Ascending aorta (tissue), 2 donors: Measurements from ENCODE around the gene ART4. TPM values are rescaled to one million over a fixed set of nuclear protein-coding genes. Genes with fewer than 3 reads are reported as not detected.

Source experiments
- DNase-seq, 2 donors: peaks; one replicate each; pipeline ENCODE4 v3.0.0-alpha.2; 2019; ENCODE audit warnings: low spot score in 2 of 2
- H3K27ac ChIP-seq, 2 donors: fragments of 200-600 bp; sonication (generic); one replicate each; pipeline ENCODE4 v1.5.1; 2016 to 2017; ENCODE audit warnings: mild to moderate bottlenecking in 1 of 2
- H3K27me3 ChIP-seq: fragments of 200-600 bp; sonication (generic); one replicate; pipeline ENCODE4 v1.5.1; 2017
- H3K36me3 ChIP-seq, 2 donors: fragments of 200-600 bp; sonication (generic); one replicate each; pipeline ENCODE4 v1.5.1; 2016
- H3K4me1 ChIP-seq, 2 donors: fragments of 200-600 bp; sonication (generic); one replicate each; pipeline ENCODE4 v1.5.1; 2016 to 2017; ENCODE audit warnings: mild to moderate bottlenecking in 1 of 2
- H3K4me3 ChIP-seq, 2 donors: fragments of 200-600 bp; sonication (generic); one replicate each; pipeline ENCODE4 v1.5.1; 2016 to 2017; ENCODE audit warnings: mild to moderate bottlenecking in 1 of 2
- H3K9me3 ChIP-seq, 2 donors: fragments of 200-600 bp; sonication (generic); one replicate each; pipeline ENCODE4 v1.5.1; 2016
- intact Hi-C: fragments of 100-400 bp; cut with DNase I; formaldehyde crosslinking; loops from one replicate; pipeline ENCODE4 v1.15.1; 2023
- total RNA-seq: library from RNA; depleted of rRNA; stranded (reverse); fragments of >200 nt; gene quantifications from one replicate; pipeline ENCODE4 v1.1.0, GENCODE V29; 2016
- TF ChIP-seq, protein P1 (sequence below), 3 experiments: fragments of 200-600 bp in 2 of 3; fragments of 450-650 bp in 1 of 3; sonication (generic) in 2 of 3; IDR thresholded peaks; one replicate each; pipeline ENCODE4 v1.5.1; 2016 to 2019; ENCODE audit warnings: antibody characterized with exemption in 3 of 3, mild to moderate bottlenecking in 1 of 3, moderate library complexity in 1 of 3

ART4 gene
- total RNA-seq, 1 donor from 2014 or later: 40.4 TPM

DNA sequence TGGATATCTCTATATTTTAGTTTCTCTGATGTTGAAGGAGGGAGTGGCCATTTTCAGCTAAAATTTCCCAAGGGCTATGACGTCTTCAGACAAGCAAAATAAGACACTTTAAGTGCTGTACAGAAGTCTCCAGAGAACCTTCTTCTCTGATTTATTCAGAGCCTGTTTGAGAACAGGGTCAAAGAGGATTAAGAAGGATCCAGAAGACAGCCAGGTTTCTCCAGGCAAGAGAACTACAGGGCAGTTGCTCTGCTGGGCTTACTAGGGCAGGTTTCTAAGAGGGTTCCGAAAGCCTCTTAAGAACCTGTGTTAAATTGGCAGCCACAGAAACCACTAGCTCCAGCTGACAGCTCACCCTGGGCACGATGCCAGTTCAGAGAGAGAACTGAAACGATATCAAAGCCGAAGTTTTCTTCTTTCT is 41.1 kb upstream of the ART4 start:
- H3K9me3 ChIP-seq: no peaks in the 10 kb centered on the region
- intact Hi-C loops: loop anchor here (2.0 kb wide), 2 partner anchors 64 to 110 kb away; a partner anchor contains a TSS
- H3K27me3 ChIP-seq: no peaks in the 10 kb centered on the region

DNA sequence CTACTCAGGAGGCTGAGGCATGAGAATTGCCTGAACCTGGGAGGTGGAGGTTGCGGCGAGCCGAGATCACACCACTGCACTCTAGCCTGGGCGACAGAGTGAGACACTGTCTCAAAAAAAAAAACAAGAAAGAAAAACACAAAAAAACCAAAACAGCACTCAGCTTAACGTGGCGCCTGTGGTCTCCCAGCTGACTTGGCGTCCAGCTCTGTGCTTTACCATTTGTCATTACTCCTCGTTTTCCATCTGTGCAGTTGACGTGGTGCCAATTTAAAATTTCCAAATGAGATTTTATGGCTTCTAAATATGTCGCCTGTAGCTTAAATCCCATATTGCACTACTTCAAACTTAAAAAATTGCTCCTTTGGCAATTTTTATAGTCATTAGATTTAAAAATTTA is 40.4 kb upstream of the ART4 start:
- H3K4me1 ChIP-seq: peaks cover 0 to 5% of the 10 kb centered on the region in 2 donors
- peaks cover 8 to 41% of the 10 kb centered on the region in 2 donors for H3K36me3 ChIP-seq
- H3K4me3 ChIP-seq: peak overlapping the region; percentile 61 to 75
- peak overlapping the region; percentile 86 to 87 for H3K27ac ChIP-seq
- TF ChIP-seq, protein P1, sequence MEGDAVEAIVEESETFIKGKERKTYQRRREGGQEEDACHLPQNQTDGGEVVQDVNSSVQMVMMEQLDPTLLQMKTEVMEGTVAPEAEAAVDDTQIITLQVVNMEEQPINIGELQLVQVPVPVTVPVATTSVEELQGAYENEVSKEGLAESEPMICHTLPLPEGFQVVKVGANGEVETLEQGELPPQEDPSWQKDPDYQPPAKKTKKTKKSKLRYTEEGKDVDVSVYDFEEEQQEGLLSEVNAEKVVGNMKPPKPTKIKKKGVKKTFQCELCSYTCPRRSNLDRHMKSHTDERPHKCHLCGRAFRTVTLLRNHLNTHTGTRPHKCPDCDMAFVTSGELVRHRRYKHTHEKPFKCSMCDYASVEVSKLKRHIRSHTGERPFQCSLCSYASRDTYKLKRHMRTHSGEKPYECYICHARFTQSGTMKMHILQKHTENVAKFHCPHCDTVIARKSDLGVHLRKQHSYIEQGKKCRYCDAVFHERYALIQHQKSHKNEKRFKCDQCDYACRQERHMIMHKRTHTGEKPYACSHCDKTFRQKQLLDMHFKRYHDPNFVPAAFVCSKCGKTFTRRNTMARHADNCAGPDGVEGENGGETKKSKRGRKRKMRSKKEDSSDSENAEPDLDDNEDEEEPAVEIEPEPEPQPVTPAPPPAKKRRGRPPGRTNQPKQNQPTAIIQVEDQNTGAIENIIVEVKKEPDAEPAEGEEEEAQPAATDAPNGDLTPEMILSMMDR (IDR thresholded peaks at IDR 0.05): no peak
- no peak for DNase-seq
- intact Hi-C loops: loop anchor here (2.0 kb wide), 2 partner anchors 65 to 109 kb away; a partner anchor contains a TSS
- H3K9me3 ChIP-seq: no peaks in the 10 kb centered on the region
- H3K27me3 ChIP-seq: no peaks in the 10 kb centered on the region

More for the DNA sequence above, 41.1 kb upstream of the ART4 start:
- H3K36me3 ChIP-seq: peaks cover 8 to 41% of the 10 kb centered on the region in 2 donors
- TF ChIP-seq, protein P1 (IDR thresholded peaks at IDR 0.05): no peak
- H3K4me1 ChIP-seq: peaks cover 0 to 5% of the 10 kb centered on the region in 2 donors
- peak overlapping the region; percentile 61 to 75 for H3K4me3 ChIP-seq
- DNase-seq: peak; percentile 33 to 92
- peak overlapping the region; percentile 86 to 87 for H3K27ac ChIP-seq

DNA sequence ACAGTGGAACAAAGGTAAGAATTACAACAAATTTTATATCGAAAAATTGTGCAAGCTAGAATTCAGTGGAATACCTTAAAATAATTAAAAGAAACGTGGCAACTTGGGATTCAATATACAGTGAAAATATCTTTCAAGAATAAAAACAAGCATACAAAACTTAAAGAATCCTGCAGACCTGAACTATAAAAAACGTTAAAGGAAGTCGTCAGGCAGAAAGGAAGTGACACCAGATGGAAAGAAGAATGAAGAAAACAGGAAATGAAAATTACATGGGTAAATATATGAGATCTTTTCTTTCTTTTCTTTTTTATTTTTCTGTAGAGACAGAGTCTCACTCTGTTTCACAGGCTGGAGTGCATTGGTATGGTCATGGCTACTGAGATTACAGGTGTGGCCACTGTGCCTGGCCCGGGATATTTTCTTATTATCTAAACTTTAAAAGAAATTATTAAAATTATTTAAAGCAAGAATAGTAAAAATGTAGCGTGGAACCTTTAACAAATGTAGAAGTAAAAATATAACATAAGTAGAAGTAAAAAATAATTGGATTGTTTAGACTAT is 37.6 kb upstream of the ART4 start:
- no peaks in the 10 kb centered on the region for H3K4me1 ChIP-seq
- intact Hi-C loops: no loop called here
- TF ChIP-seq, protein P1 (IDR thresholded peaks at IDR 0.05): no peak
- peak overlapping the region; percentile 56 to 86 for H3K27ac ChIP-seq
- no peaks in the 10 kb centered on the region for H3K9me3 ChIP-seq
- no peak for DNase-seq
- H3K36me3 ChIP-seq: peaks cover 8 to 47% of the 10 kb centered on the region in 2 donors
- H3K4me3 ChIP-seq: peak overlapping the region; percentile 61 to 75
- H3K27me3 ChIP-seq: no peaks in the 10 kb centered on the region

DNA sequence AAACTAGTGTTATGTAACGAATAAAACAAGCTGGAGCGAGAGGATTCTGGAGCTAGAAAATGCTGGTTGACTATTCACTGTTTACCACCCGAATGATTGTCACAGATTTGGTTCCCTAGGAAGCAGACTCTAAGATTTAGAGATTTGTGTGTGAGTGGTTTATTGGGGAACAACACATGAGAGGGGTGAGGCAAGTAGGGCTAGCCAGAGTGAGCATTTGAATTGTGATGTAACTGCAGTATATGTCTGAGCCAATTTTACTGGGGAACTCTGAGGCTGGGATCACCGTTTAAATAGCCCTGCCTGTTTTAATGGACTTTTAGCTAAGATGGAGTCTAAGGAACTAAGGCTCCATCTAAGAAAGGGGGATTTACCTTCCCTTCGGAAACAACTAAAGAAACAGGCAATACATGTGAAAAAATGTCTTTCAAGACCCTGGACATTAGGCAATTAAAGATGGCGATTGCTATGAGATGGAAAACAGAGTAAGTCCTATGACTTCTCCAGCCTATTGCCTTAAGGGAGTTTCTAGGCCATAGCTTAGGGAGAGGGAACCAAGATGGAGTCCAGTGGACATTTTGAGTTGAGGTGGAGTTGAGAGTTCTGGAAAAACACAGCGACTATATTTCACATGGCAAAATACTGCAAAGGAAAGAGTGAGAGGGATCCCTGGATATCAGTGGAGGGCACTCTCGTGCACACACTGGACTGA is 36.1 kb upstream of the ART4 start:
- Histone ChIP-seq H3K27me3 (no peaks in the 10 kb centered on the region), H3K27ac (peak overlapping the region; percentile 32 to 54), H3K4me3 (no peak overlapping the region), H3K4me1 (no peaks in the 10 kb centered on the region), H3K36me3 (peaks cover 8 to 47% of the 10 kb centered on the region in 2 donors), H3K9me3 (no peaks in the 10 kb centered on the region)
- intact Hi-C loops: no loop called here
- TF ChIP-seq, protein P1 (IDR thresholded peaks at IDR 0.05): no peak
- DNase-seq: no peak

DNA sequence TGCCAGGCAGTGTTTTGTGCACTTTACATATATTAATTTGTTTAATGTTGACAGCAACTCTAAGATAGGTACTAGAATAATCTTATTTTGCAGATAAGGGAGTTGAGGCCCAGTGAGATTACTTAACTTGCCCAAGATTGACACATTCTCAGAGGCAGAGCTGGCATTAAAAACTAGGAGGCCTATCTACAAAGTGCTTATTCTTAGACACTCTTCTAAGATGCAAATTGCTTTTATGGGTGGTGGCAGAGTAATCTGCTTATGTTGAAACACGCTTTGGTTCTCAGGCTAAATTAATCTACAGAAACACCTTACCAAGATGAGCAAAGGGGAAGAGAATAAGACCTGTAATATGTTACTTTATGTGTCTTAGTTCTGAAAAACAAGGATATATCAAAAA is 35.2 kb upstream of the ART4 start:
- H3K36me3 ChIP-seq: peaks cover 8 to 43% of the 10 kb centered on the region in 2 donors
- DNase-seq: no peak
- H3K4me3 ChIP-seq: no peak overlapping the region
- no peaks in the 10 kb centered on the region for H3K9me3 ChIP-seq
- H3K27me3 ChIP-seq: no peaks in the 10 kb centered on the region
- intact Hi-C loops: no loop called here
- peak overlapping the region in 1 of 2 donors; percentile 54 for H3K27ac ChIP-seq
- TF ChIP-seq, protein P1 (IDR thresholded peaks at IDR 0.05): no peak
- no peaks in the 10 kb centered on the region for H3K4me1 ChIP-seq
